HEK293 (cell line): Measurements from ENCODE around the gene LAMP5.

Source experiments
- CTCF ChIA-PET: fragments of 350-600 bp; formaldehyde crosslinking; extraction: SDS; loops from one replicate; lab custom pipeline; 2021; ENCODE audit warnings: antibody characterized with exemption; lab: Yijun Ruan, JAX
- POLR2A ChIA-PET: fragments of 300-600 bp; formaldehyde crosslinking; extraction: SDS; loops from one replicate; lab custom pipeline; 2020; ENCODE audit warnings: antibody characterized with exemption, inconsistent platforms; lab: Yijun Ruan, JAX
- H3K27ac ChIP-seq: fragments of 200-500 bp; sonication (Bioruptor generic); 2 replicates; pipeline ENCODE4 v1.5.1; 2014; ENCODE audit warnings: low read depth, low read length, control low read depth, inconsistent platforms; ENCODE audit errors: extremely low read depth
- H3K36me3 ChIP-seq, 2 experiments: fragments of 200-500 bp in 1 of 2; sonication (Bioruptor generic) in 1 of 2; 1 replicate in 1 of 2; 2 replicates in 1 of 2; pipeline ENCODE4 v1.5.1; 2014 to 2017; ENCODE audit warnings: inconsistent platforms in 2 of 2, low read length in 2 of 2; ENCODE audit not compliant: control insufficient read depth in 2 of 2, insufficient read depth in 1 of 2
- H3K4me1 ChIP-seq: fragments of 200-500 bp; sonication (Bioruptor generic); 2 replicates; pipeline ENCODE4 v1.5.1; 2014; ENCODE audit warnings: mild to moderate bottlenecking, low read length, inconsistent platforms; ENCODE audit not compliant: control insufficient read depth, insufficient read depth
- H3K4me3 ChIP-seq: 2 replicates; pipeline ENCODE4 v1.5.1; 2011; ENCODE audit warnings: low read depth, mild to moderate bottlenecking, control low read depth, low read length, moderate library complexity
- H3K9me3 ChIP-seq: fragments of 200-500 bp; sonication (Bioruptor generic); 2 replicates; pipeline ENCODE4 v1.5.1; 2014; ENCODE audit warnings: low read depth, low read length, inconsistent platforms; ENCODE audit not compliant: control insufficient read depth, insufficient read depth
- HIC1 ChIP-seq: fragments of 450-650 bp; formaldehyde crosslinking; IDR thresholded peaks from 2 replicates; pipeline ENCODE4 v1.5.1; 2016; ENCODE audit warnings: missing biosample characterization, missing genetic modification characterization
- KLF10 ChIP-seq: fragments of 450-650 bp; IDR thresholded peaks from 2 replicates; pipeline ENCODE4 v1.5.1; 2018; ENCODE audit warnings: missing biosample characterization, mild to moderate bottlenecking, missing genetic modification characterization
- MEIS1 ChIP-seq: sonication (generic); formaldehyde crosslinking; IDR thresholded peaks from 2 replicates; pipeline ENCODE4 v1.8.1; 2022; ENCODE audit warnings: missing genetic modification reagents, mild to moderate bottlenecking, borderline replicate concordance
- PATZ1 ChIP-seq: fragments of 450-650 bp; formaldehyde crosslinking; IDR thresholded peaks from 2 replicates; pipeline ENCODE4 v1.5.1; 2016; ENCODE audit warnings: missing biosample characterization, missing genetic modification characterization
- ZBTB1 ChIP-seq: fragments of 450-650 bp; formaldehyde crosslinking; IDR thresholded peaks from 2 replicates; pipeline ENCODE4 v1.5.1; 2016; ENCODE audit warnings: missing biosample characterization, missing genetic modification characterization
- ZBTB7A ChIP-seq: fragments of 450-650 bp; formaldehyde crosslinking; IDR thresholded peaks from 2 replicates; pipeline ENCODE4 v1.5.1; 2016; ENCODE audit warnings: low read depth, missing biosample characterization, missing genetic modification characterization
- ZNF10 ChIP-seq: fragments of 450-650 bp; formaldehyde crosslinking; IDR thresholded peaks from 2 replicates; pipeline ENCODE4 v1.5.1; 2017; ENCODE audit warnings: missing biosample characterization, missing genetic modification characterization
- ZNF174 ChIP-seq: fragments of 450-650 bp; formaldehyde crosslinking; IDR thresholded peaks from 2 replicates; pipeline ENCODE4 v1.5.0; 2017; ENCODE audit warnings: missing biosample characterization, mild to moderate bottlenecking, missing genetic modification characterization
- ZNF19 ChIP-seq: fragments of 450-650 bp; formaldehyde crosslinking; IDR thresholded peaks from 2 replicates; pipeline ENCODE4; 2016; ENCODE audit warnings: missing biosample characterization, missing genetic modification characterization, low read depth
- ZNF354C ChIP-seq: fragments of 450-650 bp; formaldehyde crosslinking; IDR thresholded peaks from 2 replicates; pipeline ENCODE4 v1.5.1; 2016; ENCODE audit warnings: missing biosample characterization, missing genetic modification characterization, low read depth, borderline replicate concordance
- ZNF391 ChIP-seq: fragments of 450-650 bp; formaldehyde crosslinking; IDR thresholded peaks from 2 replicates; pipeline ENCODE4 v1.5.1; 2016; ENCODE audit warnings: low read depth, missing biosample characterization, missing genetic modification characterization, borderline replicate concordance
- ZNF449 ChIP-seq: fragments of 450-650 bp; formaldehyde crosslinking; IDR thresholded peaks from 2 replicates; pipeline ENCODE4 v1.5.1; 2017; ENCODE audit warnings: missing biosample characterization, mild to moderate bottlenecking, missing genetic modification characterization, moderate library complexity
- ZNF510 ChIP-seq: fragments of 450-650 bp; formaldehyde crosslinking; IDR thresholded peaks from 2 replicates; pipeline ENCODE4 v1.5.1; 2018; ENCODE audit warnings: mild to moderate bottlenecking, missing genetic modification characterization, missing biosample characterization; ENCODE audit not compliant: insufficient replicate concordance
- ZNF548 ChIP-seq: fragments of 450-650 bp; formaldehyde crosslinking; IDR thresholded peaks from 2 replicates; pipeline ENCODE4 v1.5.1; 2016; ENCODE audit warnings: missing biosample characterization, missing genetic modification characterization
- ZNF558 ChIP-seq: fragments of 450-650 bp; formaldehyde crosslinking; IDR thresholded peaks from 2 replicates; pipeline ENCODE4 v1.5.1; 2016; ENCODE audit warnings: missing biosample characterization, missing genetic modification characterization
- ZNF624 ChIP-seq: fragments of 450-650 bp; formaldehyde crosslinking; IDR thresholded peaks from 2 replicates; pipeline ENCODE4 v1.5.1; 2017; ENCODE audit warnings: missing biosample characterization, missing genetic modification characterization
- ZNF658 ChIP-seq: fragments of 450-650 bp; formaldehyde crosslinking; IDR thresholded peaks from 2 replicates; pipeline ENCODE4; 2016; ENCODE audit warnings: missing biosample characterization, missing genetic modification characterization
- ZNF777 ChIP-seq: fragments of 450-650 bp; formaldehyde crosslinking; IDR thresholded peaks from 2 replicates; pipeline ENCODE4 v1.5.1; 2017; ENCODE audit warnings: missing biosample characterization, missing genetic modification characterization, borderline replicate concordance
- ZNF785 ChIP-seq: fragments of 450-650 bp; formaldehyde crosslinking; IDR thresholded peaks from 2 replicates; pipeline ENCODE4 v1.5.1; 2016; ENCODE audit warnings: missing biosample characterization, missing genetic modification characterization
- TF ChIP-seq, protein P1 (sequence below): fragments of 450-650 bp; formaldehyde crosslinking; IDR thresholded peaks from 2 replicates; pipeline ENCODE4 v1.5.1; 2017; ENCODE audit warnings: missing biosample characterization, missing genetic modification characterization
- TF ChIP-seq, protein P2 (sequence below): fragments of 450-650 bp; formaldehyde crosslinking; IDR thresholded peaks from 2 replicates; pipeline ENCODE4 v1.5.1; 2016; ENCODE audit warnings: missing biosample characterization, missing genetic modification characterization
- TF ChIP-seq, protein P3 (sequence below): fragments of 450-650 bp; formaldehyde crosslinking; optimal IDR thresholded peaks from 2 replicates; pipeline ENCODE3; 2016; ENCODE audit warnings: missing biosample characterization, mild to moderate bottlenecking, missing genetic modification characterization
- TF ChIP-seq, protein P4 (sequence below): fragments of 450-650 bp; formaldehyde crosslinking; conservative IDR thresholded peaks from 2 replicates; pipeline ENCODE4 v1.5.1; 2016; ENCODE audit warnings: low read depth, missing biosample characterization, missing genetic modification characterization

LAMP5 gene

GRCh38 chr20:9574181-9574580 lies 59.8 kb downstream of the LAMP5 start:
- Histone ChIP-seq H3K36me3 (no peaks in the 10 kb centered on the region), H3K9me3 (no peaks in the 10 kb centered on the region), H3K4me1 (no peaks in the 10 kb centered on the region), H3K4me3 (no peak overlapping the region), H3K27ac (no peak overlapping the region)
- no peak for TF ChIP-seq ZBTB7A (tag by site-specific recombination)
- no peak for TF ChIP-seq ZNF19 (tag by site-specific recombination)
- TF ChIP-seq ZNF658, result no peak
- no peak for TF ChIP-seq ZNF558 (tag by site-specific recombination)
- no peak for TF ChIP-seq ZBTB1 (tag by site-specific recombination)
- TF ChIP-seq ZNF10, result no peak
- TF ChIP-seq ZNF391 (tag by site-specific recombination), result no peak
- no peak for TF ChIP-seq PATZ1 (tag by site-specific recombination)
- TF ChIP-seq, protein P1, sequence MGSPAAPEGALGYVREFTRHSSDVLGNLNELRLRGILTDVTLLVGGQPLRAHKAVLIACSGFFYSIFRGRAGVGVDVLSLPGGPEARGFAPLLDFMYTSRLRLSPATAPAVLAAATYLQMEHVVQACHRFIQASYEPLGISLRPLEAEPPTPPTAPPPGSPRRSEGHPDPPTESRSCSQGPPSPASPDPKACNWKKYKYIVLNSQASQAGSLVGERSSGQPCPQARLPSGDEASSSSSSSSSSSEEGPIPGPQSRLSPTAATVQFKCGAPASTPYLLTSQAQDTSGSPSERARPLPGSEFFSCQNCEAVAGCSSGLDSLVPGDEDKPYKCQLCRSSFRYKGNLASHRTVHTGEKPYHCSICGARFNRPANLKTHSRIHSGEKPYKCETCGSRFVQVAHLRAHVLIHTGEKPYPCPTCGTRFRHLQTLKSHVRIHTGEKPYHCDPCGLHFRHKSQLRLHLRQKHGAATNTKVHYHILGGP (tag by site-specific recombination), result no peak
- no peak for TF ChIP-seq MEIS1
- no peak for TF ChIP-seq ZNF510 (tag by site-specific recombination)
- no peak for TF ChIP-seq ZNF354C (tag by site-specific recombination)
- no peak for TF ChIP-seq KLF10 (tag by site-specific recombination)
- ChIA-PET POLR2A (no interaction called here), CTCF (no interaction called here)

GRCh38 chr20:9574776-9575175 lies 60.4 kb downstream of the LAMP5 start:
- POLR2A ChIA-PET, result no interaction called here
- H3K4me3 ChIP-seq, result no peak overlapping the region
- no peaks in the 10 kb centered on the region for H3K9me3 ChIP-seq
- H3K4me1 ChIP-seq, result no peaks in the 10 kb centered on the region
- H3K27ac ChIP-seq, result no peak overlapping the region
- CTCF ChIA-PET, result interaction anchor here (0.6 to 1.0 kb wide), 2 partner anchors 35 to 123 kb away, joined by 3 read pairs; no protein-coding TSS in a partner anchor
- H3K36me3 ChIP-seq, result no peaks in the 10 kb centered on the region
- no peak for TF ChIP-seq HIC1
- TF ChIP-seq ZNF449 (tag by site-specific recombination), result no peak
- TF ChIP-seq ZNF174 (tag by site-specific recombination), result no peak
- TF ChIP-seq, protein P2, sequence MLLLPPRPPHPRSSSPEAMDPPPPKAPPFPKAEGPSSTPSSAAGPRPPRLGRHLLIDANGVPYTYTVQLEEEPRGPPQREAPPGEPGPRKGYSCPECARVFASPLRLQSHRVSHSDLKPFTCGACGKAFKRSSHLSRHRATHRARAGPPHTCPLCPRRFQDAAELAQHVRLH, result no peak
- no peak for TF ChIP-seq ZNF548 (tag by site-specific recombination)
- TF ChIP-seq, protein P3, sequence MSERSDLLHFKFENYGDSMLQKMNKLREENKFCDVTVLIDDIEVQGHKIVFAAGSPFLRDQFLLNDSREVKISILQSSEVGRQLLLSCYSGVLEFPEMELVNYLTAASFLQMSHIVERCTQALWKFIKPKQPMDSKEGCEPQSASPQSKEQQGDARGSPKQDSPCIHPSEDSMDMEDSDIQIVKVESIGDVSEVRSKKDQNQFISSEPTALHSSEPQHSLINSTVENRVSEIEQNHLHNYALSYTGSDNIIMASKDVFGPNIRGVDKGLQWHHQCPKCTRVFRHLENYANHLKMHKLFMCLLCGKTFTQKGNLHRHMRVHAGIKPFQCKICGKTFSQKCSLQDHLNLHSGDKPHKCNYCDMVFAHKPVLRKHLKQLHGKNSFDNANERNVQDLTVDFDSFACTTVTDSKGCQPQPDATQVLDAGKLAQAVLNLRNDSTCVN (tag by site-specific recombination), result no peak
- no peak for TF ChIP-seq ZNF785 (tag by site-specific recombination)
- TF ChIP-seq, protein P4, sequence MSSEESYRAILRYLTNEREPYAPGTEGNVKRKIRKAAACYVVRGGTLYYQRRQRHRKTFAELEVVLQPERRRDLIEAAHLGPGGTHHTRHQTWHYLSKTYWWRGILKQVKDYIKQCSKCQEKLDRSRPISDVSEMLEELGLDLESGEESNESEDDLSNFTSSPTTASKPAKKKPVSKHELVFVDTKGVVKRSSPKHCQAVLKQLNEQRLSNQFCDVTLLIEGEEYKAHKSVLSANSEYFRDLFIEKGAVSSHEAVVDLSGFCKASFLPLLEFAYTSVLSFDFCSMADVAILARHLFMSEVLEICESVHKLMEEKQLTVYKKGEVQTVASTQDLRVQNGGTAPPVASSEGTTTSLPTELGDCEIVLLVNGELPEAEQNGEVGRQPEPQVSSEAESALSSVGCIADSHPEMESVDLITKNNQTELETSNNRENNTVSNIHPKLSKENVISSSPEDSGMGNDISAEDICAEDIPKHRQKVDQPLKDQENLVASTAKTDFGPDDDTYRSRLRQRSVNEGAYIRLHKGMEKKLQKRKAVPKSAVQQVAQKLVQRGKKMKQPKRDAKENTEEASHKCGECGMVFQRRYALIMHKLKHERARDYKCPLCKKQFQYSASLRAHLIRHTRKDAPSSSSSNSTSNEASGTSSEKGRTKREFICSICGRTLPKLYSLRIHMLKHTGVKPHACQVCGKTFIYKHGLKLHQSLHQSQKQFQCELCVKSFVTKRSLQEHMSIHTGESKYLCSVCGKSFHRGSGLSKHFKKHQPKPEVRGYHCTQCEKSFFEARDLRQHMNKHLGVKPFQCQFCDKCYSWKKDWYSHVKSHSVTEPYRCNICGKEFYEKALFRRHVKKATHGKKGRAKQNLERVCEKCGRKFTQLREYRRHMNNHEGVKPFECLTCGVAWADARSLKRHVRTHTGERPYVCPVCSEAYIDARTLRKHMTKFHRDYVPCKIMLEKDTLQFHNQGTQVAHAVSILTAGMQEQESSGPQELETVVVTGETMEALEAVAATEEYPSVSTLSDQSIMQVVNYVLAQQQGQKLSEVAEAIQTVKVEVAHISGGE (tag by site-specific recombination), result no peak
- no peak for TF ChIP-seq ZNF777
- no peak for TF ChIP-seq ZNF624 (tag by site-specific recombination)
